ENCODE measurements around the gene SAP25. TPM values are rescaled to one million over a fixed set of nuclear protein-coding genes. Genes with fewer than 3 reads are reported as not detected.

SAP25 gene
- total RNA-seq, 1 experiment from 2014 or later = 4.4 TPM

DNA sequence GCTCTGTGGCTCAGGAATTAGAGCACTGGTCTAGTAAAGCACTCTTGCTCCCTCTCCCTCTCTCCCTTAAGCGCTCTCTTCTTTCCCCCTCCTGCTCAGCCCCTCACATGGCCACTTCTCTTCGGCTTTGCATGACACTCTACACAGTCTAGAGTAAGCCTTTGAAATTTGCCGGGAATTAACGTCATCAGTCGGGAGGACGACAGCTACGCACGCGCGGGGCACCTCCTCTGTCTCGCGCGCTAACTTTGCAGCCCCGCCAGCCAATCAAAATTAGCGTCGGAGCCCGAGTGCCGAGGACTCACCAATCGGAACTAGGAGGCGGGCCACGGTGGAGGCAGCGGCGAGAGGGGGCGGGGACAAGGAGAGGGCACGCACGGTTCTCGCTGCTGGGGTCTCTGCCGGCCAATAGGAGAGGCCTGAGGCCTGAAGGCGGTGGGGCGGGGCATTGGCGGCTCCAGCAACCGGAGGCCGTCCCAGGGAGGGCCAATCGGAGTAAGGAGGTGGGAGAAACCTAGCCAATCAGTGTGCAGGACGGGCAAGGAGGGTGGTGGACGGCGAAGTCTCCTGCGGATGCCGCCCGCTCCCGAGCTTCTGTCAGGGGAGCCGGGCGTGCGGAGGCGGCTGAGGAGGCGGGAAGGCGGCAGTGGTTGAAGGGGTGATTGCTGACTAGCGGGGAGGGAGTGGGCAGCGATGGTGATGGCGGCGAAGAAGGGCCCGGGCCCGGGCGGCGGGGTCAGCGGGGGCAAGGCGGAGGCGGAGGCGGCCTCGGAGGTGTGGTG, 34.9 kb downstream of the SAP25 start, which contains the start of gene AGFG2:
AGFG2 (plus strand) TSS at position 550 of the 782 bp plus-strand sequence; CDS start at position 694, 144 bp downstream.
- Histone ChIP-seq H3K9me2 (ENCODE audit: insufficient read depth) (no peaks in the 10 kb centered on the region), H3K27me3 (ENCODE audit: insufficient read depth, low read length) (no peaks in the 10 kb centered on the region), H3K27ac (ENCODE audit: low read depth, low read length) (peak within 1 kb of the TSS; percentile 42), H4K20me1 (ENCODE audit: insufficient read depth) (no peaks in the 10 kb centered on the region), H3K9me3 (ENCODE audit: control insufficient read depth in 1 of 2, insufficient read depth in 1 of 2, low read depth in 1 of 2, low read length in 2 of 2) (no peaks in the 10 kb centered on the region), H3K36me3 (ENCODE audit: control insufficient read depth in 1 of 2, insufficient read depth in 2 of 2, low read length in 2 of 2) (no peaks in the 10 kb centered on the region), H3K4me1 (ENCODE audit: control insufficient read depth in 1 of 2, insufficient read depth in 2 of 2, low read length in 2 of 2) (peaks cover 17 to 26% of the 10 kb centered on the region in 2 experiments), H2AFZ (ENCODE audit: low read depth, low read length, poor library complexity, severe bottlenecking) (peak within 1 kb of the TSS; percentile 97), H3K4me3 (replicated peaks in 1 of 2; ENCODE audit: low read depth in 1 of 2, low read length in 2 of 2) (peak within 1 kb of the TSS; percentile 58 to 77), H3K79me2 (ENCODE audit: insufficient read depth, low read length) (peaks cover 11% of the 10 kb centered on the region; the same call in 1 of the 2 replicates), H3K4me2 (ENCODE audit: low read length) (peak within 1 kb of the TSS; percentile 95), H3K9ac (ENCODE audit: low read length) (peak within 1 kb of the TSS; percentile 76)
- POLR2A ChIA-PET = interaction anchor here (1.0 to 1.5 kb wide), 4 partner anchors 10 to 110 kb away, joined by 3 to 8 read pairs (median 4); partner anchors contain the start of genes FBXO24, MEPCE and ZCWPW1
- ATAC-seq (peak; percentile 96), DNase-seq (ENCODE audit: low read depth, low spot score) (peak; percentile 98)
- RAD21 ChIA-PET (ENCODE audit: low non-redundant PET in 1 of 2, low total read pairs in 2 of 2, uncharacterized antibody in 2 of 2, unreplicated experiment in 2 of 2) = interaction anchor here in 1 of 2 experiments (1.1 kb wide), 1 partner anchor 21 kb away, joined by 4 read pairs; no protein-coding TSS in a partner anchor
- intact Hi-C loops (cut with micrococcal nuclease) = no loop called here
- TF ChIP-seq POLR2AphosphoS5 (IDR thresholded peaks at IDR 0.05; ENCODE audit: low read depth, low read length) = peak; percentile 54; the same call in 1 of the 2 replicates
- TF ChIP-seq ZBTB33 (IDR thresholded peaks at IDR 0.05; ENCODE audit: extremely low read depth, insufficient replicate concordance, low read length) = peak; percentile 46
- no peak for TF ChIP-seq ELF1 (IDR thresholded peaks at IDR 0.05; ENCODE audit: borderline replicate concordance, low read depth)
- peak; percentile 95 for TF ChIP-seq TCF7L2 (IDR thresholded peaks at IDR 0.05; ENCODE audit: borderline replicate concordance, extremely low read depth, insufficient read depth, insufficient read length)
- TF ChIP-seq POLR2A (IDR thresholded peaks at IDR 0.05; ENCODE audit: borderline replicate concordance, extremely low read depth, insufficient read depth, insufficient read length) = no peak
- CTCF ChIA-PET = interaction anchor here (0.6 to 1.2 kb wide), 4 partner anchors 21 to 257 kb away, joined by 3 to 4 read pairs (median 3); partner anchors contain the start of gene FBXO24
- no TSS peak for BruUV-seq (replicated peaks)

All from HCT116 (cell line).